Measurements from ENCODE around the gene SLC6A2.

SLC6A2 gene

DNA sequence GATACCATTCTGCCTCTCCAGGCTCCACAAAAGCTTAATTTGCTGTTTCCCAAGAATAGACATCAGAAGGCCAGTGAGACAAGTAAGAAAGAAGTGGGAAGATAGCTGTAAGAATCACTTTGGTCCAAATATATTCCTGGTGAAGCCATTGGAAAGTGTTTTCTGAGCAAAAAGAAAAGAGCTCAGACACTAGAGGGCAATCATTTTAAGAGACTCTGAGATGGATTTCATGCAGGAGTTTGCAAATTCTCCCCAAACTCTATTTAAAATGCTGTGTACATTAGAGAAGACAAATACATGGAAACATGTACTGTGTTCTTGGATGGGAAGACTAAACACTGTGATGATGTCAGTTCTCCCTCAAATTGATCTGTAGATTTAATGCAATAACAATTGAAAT, 8.0 kb upstream of the SLC6A2 start:
- DNase-seq (ENCODE audit: low spot score) = no peak

DNA sequence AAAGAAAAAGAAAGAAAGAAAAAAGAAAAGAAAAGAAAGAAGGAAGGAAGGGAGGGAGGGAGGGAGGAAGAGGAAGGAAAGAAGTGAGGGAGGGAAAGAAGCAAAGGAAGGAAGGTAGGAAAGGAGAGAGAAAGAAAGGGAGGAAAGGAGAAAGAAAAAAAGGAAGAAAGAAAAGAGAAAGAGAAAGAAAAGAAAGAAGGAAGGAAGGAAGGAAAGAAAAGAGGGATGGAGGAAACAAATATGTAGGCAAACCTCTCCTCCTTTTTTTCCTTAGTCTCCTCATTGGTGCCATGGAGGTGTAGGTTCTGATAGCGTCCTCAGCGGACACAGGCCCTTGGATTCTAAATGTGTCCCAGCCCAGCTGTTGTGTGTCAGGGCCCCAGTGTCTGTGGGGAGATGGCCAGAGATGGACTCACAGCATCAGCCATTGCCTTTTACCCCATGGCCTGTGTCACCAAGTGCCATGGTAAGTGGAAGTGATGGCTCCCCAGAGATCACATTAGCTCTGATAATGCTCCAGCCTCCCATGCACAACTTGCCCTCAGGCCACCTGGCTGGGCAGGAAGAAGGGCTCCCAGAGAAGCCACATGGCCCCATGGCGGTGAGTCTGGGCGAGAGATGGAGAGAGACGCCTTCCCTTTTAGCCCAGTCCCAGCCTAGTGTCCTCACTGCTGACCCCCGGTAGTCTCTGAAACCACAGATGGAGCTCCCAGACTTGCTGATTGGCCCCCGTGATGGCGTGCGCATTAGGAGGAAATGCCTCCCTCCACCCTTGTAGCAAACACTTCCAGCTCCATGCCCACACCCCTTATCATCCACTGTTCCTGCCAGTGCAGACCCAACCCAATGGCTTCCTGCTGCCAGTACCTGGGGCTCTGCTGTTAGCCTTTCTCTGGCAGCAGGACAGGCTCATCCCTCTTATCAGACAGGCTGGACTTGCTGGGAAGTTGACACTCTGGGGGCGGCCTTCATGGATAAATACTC, 3.7 kb upstream of the SLC6A2 start:
- no peak for DNase-seq (ENCODE audit: low spot score)

DNA sequence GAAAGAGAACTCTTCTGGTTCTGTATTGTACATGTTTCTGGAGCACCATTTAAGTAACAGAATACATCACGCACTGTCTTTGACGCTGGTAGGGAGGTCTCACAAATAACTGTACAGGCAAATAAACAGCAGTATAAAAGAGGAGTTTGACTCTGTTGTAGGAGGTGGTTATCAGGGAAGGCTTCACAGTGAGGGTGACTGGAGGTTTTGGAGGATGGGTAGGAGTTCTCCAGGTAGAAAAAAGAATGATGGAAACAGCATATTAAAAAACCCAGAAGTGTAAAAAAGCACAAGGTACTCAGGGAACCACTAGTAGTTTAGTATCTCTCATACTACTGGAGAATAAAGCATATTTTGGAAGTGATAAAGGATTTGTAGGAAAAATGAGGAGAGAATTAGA, 2.7 kb upstream of the SLC6A2 start:
- no peak for DNase-seq (ENCODE audit: low spot score)

DNA sequence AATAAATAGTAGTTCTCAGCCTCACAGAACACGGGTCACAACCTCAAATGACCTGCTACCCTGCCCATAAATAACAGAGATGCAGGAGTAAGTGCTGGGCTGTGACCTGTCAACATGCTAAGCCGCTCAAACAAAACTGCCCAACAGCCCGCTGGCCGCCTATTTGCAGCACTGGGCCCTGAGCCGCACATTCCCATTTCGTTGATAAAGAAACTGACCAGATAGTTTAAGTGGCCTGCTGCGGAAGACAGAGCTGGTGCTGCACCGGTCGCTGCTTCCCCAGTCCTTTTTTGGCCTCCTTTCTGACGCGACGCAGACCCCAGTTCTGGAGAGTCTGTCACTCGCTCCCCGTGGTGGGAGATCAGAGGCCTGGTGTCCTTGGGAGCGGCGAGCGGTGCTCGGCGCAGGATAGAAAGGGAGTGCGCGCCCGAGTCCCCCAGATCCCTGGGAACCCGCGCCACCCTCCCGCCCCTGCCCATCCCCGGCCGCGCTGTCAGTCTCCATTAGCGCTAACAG, 349 bp upstream of the SLC6A2 start:
- no peak for DNase-seq (ENCODE audit: low spot score)

DNA sequence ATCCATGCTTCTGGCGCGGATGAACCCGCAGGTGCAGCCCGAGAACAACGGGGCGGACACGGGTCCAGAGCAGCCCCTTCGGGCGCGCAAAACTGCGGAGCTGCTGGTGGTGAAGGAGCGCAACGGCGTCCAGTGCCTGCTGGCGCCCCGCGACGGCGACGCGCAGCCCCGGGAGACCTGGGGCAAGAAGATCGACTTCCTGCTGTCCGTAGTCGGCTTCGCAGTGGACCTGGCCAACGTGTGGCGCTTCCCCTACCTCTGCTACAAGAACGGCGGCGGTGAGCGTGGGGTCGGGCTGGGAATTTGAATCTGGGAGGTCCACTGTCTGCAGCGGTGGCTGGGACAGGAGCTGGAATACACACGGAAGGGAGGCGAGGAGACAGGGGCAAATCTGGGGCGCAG, 904 bp downstream of the SLC6A2 start:
- DNase-seq (ENCODE audit: low spot score) = no peak

DNA sequence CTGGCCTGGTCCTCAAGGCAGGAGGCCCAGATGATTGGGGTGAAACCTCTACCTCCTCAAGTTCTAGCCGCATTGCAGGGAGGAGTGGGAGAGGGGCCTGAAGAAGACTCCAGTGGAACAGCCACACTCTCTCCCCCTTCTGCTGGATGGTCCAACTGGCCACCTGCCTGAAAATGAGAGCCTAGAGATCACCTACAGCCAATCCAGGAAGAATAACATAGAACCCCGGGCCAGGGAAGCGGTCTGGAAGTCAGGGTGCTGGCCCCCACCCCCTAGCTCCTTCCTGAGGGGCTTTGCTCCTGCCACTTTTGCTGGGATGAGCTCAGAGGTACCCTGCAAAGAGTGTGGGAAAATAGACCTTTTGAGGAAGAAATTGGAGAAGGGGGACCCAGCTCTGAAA, 1.8 kb downstream of the SLC6A2 start:
- DNase-seq (ENCODE audit: low spot score) = no peak

DNA sequence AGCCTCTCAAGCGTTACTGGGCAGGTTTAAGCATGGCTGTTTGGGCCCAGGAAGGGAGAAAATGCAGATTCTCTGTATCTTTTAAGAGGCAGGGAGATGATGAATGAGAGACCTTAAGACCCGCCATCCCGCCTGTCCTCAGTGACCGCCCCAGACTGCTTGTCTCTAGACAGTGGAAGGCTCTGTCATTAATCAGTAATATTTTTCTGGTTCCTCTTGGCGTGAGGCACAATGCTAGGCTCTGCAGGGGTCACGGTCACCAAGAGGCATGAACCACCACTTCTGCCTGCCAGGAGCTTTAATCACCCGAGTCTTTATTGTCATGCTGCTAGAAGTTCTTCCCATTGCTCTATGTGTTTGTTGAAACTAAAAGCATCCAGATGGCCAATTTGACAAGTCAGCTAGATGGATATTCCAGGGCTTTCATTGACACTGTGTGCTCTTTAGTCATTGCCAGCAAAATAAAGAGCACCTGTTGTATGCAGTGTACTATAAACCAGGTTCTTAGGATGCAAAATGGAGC, 3.2 kb downstream of the SLC6A2 start:
- DNase-seq (ENCODE audit: low spot score) = no peak

DNA sequence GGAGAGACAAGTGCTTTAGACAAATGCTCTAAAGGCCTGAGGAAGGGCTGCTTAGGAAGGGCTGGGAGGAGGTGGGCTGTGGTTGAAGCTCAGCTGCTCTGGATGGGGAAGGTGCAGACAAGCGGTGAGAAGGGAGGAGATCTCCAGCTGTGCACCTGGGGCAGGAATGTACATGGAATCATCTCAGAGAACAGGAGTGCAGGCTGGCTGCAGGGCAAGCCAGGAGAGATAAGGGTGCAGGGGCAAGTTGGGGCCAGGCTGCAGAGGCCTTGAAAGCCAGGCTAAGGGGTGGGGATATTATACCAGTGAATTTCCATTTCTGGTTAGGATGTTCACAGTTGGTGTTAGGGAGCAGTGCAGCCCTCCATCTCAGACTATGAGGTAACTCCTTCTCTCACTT, 4.2 kb downstream of the SLC6A2 start:
- DNase-seq (ENCODE audit: low spot score) = no peak

DNA sequence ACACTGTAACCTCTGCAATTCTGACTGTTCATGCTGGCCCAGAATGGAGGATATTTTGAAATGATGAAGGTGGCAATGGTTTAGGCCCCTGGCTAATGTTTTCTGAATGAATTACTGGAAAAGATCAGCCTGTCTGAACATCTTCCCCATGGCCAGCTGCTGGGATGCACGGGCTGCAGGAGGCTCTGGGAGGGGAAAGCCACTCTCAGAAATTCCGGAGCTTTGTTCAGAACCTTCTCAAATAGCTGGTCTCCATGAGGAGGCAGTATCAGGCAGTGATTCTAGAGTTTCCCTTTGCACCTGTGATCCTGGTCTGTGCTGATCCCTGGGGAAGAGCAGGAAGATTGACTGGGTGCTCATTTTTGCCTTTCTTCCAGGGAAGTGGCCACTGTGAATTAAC, 5.0 kb downstream of the SLC6A2 start:
- DNase-seq (ENCODE audit: low spot score) = no peak

DNA sequence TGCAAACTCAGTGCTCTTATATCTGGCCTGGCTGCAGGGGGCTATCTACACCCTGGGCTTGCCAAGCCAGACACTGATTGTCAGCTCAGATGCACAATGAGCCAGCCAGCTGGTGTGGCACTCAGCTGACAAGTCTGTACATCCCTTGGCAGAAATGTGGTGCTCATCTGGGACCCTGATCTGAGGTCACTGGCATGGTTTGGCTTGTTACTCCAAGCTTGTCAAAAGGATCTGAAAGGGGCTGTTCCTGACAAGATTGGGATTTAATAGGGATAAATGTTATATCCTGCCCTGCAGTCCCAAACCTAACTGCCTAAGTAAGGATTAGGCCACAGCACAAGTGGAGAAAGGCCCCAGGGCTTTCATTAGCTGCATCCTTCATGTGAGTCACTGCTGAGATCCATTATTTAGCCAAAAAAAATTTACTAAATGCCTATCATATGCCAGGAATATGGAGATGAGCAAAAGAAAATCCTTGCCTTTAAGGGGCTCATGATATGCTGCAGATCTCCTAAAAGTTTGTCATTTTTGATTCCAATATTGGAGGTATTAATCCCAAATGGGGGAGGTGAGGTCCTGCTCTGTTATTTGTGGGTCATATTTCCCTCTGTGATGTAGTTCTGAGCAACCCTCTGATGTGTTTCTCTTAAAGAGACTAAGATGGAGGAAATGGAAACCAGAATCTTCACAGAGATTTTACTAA, 6.3 kb downstream of the SLC6A2 start:
- no peak for DNase-seq (ENCODE audit: low spot score)

DNA sequence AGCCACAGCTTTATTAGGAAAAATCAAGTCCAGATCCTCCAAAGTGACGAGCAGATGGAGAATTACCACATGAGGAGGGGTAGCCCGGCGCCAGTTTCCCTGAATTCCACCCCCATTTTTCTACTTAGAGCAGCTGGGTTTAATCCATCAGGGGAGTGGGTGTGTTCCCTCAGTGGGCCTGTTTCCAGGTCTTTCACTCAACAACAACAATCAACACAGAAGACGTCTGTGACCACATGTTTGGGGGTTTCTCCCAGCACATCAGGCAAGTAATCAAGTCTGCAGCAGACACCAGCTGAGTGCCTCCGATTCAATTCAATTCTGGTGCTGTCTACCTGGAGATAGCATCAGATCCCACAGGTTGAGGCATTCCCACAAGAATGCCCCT, 6.8 kb downstream of the SLC6A2 start:
- no peak for DNase-seq (ENCODE audit: low spot score)

DNA sequence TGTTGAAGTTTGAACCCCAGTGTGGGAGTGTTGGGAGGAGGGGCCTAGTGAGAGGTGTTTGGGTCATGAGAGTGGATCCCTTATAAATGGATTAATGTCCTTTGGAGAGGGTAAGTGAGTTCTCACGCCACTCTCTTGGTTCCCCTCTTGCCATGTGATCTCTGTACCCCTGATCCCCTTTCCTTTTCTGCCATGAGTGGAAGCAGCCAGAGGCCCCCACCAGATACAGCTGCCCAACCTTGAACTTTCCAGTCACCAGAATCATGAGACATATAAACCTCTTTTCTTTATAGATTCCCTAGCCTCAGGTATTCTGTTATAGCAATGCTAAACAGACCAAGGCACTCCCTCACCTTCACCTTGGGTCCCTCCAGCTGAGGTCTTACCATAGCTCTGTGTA, 7.4 kb downstream of the SLC6A2 start:
- DNase-seq (ENCODE audit: low spot score) = no peak

DNA sequence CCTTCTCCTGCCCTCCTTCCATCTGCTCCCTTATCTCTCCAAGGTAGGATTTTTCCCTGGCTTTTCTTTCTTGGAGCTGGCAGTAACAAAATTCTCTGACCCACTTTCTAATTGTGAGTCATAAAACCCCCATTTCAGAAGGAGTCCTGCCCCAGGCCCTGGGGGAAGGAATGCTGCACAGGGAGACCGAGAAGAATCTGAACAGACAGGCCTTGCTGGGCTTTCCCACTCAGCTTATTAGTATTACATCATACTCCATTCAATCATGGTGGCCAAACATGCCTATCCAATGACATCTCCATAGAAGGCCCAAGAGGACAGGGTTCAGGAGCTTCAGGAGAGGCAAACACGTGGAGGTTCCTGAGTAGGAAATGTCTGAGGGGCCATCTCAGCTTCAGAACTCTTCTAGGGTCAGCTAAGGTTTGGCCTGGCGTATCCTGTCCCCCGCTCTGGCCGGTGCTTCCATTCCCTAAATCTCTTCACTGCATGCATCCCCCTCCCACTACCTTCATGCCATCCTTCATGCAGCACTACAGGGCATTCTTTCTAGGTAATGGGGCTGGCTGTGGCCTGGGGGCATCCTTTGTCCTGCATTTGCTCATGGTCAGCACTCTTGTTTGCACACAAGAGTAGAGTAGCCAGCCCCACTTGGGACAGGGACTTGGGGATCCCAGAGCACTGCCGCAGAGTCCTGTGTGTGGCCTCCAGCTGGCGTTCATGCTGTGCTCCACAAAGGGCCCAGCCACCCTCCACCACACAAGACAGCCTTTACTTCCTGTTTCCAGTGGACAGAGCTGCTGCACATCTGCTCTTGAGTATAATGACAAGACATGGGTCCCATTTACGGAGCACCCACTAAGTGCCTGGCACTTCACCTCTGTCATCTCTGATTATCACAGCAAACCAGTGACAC, 8.2 kb downstream of the SLC6A2 start:
- no peak for DNase-seq (ENCODE audit: low spot score)

DNA sequence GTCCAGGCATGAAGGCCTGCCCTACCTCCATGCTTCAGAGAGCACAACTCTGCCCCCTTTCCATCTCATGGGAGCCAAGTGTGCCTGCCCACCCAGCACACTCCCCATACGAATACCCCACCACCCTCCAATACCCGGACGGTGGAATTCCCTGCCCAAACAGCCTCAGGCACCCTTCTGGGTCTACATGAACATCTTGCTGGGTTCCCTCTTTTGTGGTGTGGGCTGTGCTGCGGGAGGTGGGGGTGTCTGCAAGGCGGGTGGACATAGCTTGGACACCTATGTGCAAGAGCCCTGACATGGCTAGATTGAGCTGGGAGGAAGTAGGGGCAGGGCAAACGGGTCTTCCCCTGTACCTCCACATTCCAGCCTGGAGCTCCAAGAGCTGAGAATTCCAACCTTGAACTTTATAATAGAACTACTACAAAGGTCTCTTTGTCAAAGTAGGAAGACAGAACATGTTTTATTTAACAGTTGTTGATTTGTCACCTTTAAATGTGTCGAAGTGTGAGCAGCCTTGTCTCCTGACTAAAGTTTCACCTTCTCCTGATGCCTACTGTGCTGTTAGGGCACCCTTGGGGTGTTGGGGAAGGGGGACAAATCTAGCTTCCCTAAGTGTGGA, 9.1 kb downstream of the SLC6A2 start:
- DNase-seq (ENCODE audit: low spot score) = no peak

DNA sequence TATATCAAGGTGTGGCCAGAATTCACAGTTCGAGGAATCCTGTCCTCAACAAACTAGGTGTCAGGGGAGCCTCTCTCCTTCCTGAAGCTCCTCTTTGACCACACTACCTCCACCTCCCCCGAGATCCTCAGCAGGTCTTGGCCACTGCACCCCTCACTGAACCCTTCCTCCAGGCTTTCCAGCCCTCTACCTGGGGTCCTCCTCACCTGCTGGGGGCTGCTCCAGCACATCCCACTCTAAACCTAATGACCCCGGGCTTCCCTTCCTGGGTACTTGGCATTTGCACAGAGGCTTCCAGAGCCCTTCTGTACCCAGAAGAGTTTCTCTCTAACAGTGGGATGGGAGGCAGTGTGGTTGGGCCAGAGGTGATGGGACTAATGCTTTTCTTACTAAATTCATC, 9.7 kb downstream of the SLC6A2 start:
- no peak for DNase-seq (ENCODE audit: low spot score)

DNA sequence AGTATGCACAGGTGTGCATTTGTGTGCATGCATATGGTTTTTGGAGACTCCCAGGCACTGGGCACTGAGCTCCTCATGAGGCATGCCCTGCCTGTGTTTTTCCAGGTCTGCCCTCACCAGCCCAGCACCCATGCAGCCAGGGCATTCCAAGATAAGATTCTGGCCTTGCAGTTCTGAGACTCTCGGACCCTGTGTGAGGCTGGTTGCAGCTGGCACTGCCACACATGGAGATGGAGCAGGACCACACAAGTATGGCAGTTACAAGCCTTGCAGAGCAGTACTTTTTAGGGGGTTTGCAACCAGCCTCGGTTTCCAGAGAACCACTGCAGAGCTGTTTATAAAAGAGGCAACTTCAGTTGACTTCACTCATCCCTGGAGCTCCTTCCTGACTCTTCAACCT, 10.2 kb downstream of the SLC6A2 start:
- DNase-seq (ENCODE audit: low spot score) = no peak

DNA sequence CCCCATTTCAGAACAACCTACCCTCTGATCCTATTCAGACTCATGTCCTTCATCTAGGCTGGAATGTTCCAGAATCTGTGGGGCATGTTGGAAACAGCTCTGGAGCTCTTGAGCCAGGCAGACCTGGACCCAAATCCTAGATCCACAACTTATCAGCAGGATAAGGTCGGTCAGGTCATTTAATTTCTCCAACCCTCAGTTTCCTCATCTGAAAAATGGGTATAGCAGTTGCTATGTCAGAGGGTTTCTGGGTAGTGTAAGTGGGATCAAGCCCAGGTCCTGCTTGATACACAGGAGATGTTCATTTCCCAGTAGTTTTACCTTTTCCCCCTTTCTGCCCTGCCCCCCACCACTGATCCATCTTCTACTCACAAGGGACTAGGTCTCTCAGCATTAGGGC, 12.0 kb downstream of the SLC6A2 start:
- no peak for DNase-seq (ENCODE audit: low spot score)

DNA sequence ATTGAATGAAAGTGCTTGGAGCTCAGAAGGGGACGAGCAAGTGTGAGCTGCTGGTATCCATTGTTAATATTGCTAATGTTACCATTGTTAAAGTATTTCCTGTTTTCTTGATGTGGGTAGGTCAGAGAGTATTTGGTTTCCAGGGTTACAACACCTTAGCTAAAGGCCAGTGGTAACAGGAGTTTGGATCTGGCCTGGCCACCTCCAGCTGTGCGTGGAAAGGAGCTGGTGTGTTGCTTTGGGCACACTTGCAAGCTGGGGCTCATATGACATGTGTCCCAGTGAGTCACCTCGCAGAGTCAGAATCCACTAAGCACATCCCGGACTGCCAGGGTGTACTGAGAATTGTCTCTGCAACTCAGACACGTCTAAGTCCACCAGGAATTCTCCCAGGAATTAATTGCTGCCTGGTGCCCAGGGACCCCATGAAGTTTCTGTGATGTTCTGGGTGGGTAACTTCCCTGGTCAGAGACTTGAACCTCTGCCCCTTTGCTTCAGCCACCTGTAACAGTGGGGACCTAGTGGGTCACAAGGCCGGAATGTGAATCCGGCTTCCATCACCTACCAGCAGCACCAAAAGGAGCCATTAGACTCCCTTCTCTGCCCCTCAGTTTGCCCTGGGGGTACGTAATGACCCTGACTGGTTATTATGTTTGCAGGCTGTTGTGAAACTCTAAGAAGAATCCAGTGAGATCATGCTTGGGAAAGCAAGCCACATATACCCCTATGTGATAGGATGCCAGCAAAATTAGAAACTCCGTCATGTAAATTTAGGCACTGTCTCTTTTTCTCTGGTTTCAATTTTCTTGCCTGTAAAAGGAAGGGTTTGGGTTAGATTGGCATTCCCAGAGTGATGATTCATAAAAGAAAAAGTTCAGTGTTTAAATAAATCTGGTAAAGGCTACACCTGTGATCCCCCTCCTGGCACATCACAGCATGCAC, 12.8 kb downstream of the SLC6A2 start:
- no peak for DNase-seq (ENCODE audit: low spot score)

DNA sequence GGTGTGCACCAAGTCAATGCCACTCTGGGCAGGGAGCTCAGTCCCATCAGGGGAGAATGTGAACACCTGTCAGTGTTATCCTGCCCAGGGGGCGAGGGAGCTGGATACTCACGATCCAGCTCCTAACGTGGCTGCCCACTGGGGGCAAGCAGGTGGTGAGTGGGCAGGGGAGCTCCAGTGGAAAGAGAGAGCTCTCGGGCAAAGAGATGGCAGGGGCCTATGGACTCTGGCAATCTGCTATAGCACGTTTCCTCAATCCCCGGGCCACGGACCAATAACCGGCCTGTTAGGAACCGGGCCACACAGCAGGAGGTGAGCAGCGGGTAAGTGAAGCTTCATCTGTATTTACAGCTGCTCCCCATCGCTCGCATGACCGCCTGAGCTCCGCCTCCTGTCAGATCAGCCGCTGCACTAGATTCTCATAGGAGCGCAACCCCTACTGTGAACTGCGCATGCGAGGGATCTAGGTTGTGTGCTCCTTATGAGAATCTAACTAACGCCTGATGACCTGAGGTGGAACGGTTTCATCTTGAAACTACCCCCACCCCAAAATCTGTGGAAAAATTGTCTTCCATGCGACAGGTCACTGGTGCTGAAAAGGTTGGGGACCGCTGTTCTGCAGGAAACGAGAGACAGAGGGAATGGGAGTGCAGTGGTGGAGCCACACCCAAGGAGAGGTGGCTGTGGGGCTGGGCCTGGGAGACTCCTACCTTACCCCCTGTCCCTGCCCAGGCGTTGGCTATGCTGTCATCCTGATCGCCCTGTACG, 15.6 kb downstream of the SLC6A2 start:
- DNase-seq (ENCODE audit: low spot score) = no peak

DNA sequence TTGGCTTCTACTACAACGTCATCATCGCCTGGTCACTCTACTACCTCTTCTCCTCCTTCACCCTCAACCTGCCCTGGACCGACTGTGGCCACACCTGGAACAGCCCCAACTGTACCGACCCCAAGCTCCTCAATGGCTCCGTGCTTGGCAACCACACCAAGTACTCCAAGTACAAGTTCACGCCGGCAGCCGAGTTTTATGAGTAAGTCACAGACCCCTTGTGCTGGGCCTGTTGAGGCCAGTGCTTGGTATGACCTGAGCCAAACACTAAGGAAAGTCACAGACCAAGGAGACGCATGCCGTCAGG, 16.1 kb downstream of the SLC6A2 start:
- no peak for DNase-seq (ENCODE audit: low spot score)
